ENCODE measurements around the gene ZNF784.

The ZNF784 gene

GRCh38 chr19:55594996-55595545, 29.3 kb downstream of the ZNF784 start:
- TF ChIP-seq CTCF (IDR thresholded peaks at IDR 0.05; ENCODE audit: borderline replicate concordance, control extremely low read depth, extremely low read depth, insufficient read depth, missing control alignments), result no peak
- in situ Hi-C loops (cut with MboI; ENCODE audit: low sequenced_read_pairs, unreplicated experiment), result no loop called here
- DNase-seq (ENCODE audit: low spot score), result no peak

- TF ChIP-seq CTCF (IDR thresholded peaks at IDR 0.05; ENCODE audit: borderline replicate concordance, control extremely low read depth, extremely low read depth, insufficient read depth, missing control alignments), result no peak
- no peak for DNase-seq (ENCODE audit: low spot score)
- in situ Hi-C loops (cut with MboI; ENCODE audit: low sequenced_read_pairs, unreplicated experiment), result no loop called here
These were observed 31.1 kb downstream of the ZNF784 start for GRCh38 chr19:55593096-55593772.

DNA sequence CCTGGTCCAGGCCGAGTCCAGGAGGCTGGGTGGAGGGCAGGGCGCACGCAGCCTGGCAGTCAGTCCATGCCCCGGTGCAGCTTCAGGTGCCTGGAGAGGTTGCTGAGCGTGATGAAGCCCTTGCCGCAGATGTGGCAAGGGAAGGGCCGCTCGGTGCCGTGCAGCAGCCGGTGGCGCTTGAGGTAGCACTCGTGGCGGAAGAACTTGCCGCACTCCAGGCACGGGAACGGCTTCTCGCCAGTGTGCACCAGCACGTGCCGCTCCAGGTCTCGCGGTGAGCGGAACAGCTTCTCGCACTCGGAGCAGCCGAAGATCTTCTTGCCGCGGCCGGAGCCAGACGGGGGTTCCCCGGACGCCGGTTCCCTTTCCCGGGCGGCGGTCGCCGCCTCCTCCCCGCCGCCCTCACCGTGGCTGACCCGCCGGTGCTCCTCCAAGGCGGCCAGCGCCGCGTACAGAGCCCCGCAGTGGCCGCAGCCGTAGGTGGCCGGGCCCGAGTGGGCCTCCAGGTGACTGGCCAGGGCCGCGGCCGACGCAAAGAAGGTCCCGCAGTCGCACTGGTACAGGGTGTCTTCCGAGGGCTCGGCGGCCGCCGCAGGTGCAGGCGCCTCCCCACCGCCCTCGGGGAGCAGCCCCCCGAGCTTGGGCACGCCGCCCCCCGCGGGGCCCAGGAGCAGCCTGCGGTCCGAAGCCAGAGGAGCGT, 31.8 kb downstream of the ZNF784 start:
- no peak for DNase-seq (ENCODE audit: low spot score)
- in situ Hi-C loops (cut with MboI; ENCODE audit: low sequenced_read_pairs, unreplicated experiment), result no loop called here

DNA sequence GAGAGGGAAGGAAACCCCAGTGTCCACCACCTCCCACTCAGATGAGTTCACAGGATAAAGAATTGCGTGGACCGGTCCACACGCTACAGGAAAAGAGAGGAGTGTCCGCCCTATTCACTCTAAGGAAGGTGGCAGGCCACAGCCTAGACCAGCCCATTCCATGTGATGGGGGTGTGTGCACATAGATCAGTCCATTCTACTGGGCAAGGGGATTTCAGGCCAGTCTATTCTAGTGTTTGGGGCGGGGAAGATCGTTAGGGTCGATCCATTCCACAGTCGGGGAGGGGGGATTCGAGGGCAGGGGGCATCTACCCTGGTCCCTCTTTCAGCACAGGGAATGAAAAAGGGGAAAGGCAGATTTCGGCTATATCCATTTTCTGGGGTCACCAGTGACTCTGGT, 32.8 kb downstream of the ZNF784 start:
- no peak for DNase-seq (ENCODE audit: low spot score)
- TF ChIP-seq CTCF (IDR thresholded peaks at IDR 0.05; ENCODE audit: borderline replicate concordance, control extremely low read depth, extremely low read depth, insufficient read depth, missing control alignments), result no peak
- in situ Hi-C loops (cut with MboI; ENCODE audit: low sequenced_read_pairs, unreplicated experiment), result no loop called here

More for the DNA sequence above, 31.8 kb downstream of the ZNF784 start:
- no peak for TF ChIP-seq CTCF (IDR thresholded peaks at IDR 0.05; ENCODE audit: borderline replicate concordance, control extremely low read depth, extremely low read depth, insufficient read depth, missing control alignments)

GRCh38 chr19:55590617-55591016, 33.7 kb downstream of the ZNF784 start:
- in situ Hi-C loops (cut with MboI; ENCODE audit: low sequenced_read_pairs, unreplicated experiment), result no loop called here
- TF ChIP-seq CTCF (IDR thresholded peaks at IDR 0.05; ENCODE audit: borderline replicate concordance, control extremely low read depth, extremely low read depth, insufficient read depth, missing control alignments), result no peak

DNA sequence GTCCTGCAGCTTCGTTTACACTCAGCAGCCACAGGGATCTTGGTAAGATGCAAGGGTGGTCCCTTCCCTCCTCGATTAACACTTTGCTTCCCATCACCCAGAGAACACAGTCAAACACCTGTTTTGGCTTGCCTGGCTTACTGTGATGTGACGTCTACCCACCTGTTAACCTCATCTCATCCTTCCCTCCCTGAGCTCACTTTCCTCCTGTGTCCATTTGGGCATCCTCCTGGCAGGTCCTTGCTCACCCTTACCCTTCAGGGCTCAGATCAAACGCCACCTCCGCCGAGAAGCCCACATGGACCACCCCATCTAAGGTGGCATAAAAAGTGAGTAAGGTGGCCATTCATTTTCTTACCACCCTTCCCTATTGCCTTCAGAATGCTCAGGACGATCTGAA, 34.3 kb downstream of the ZNF784 start:
- in situ Hi-C loops (cut with MboI; ENCODE audit: low sequenced_read_pairs, unreplicated experiment), result no loop called here
- TF ChIP-seq CTCF (IDR thresholded peaks at IDR 0.05; ENCODE audit: borderline replicate concordance, control extremely low read depth, extremely low read depth, insufficient read depth, missing control alignments), result no peak
- no peak for DNase-seq (ENCODE audit: low spot score)

More at GRCh38 chr19:55590617-55591016, 33.7 kb downstream of the ZNF784 start:
- no peak for DNase-seq (ENCODE audit: low spot score)
